Endothelial cell of umbilical vein (primary cell): Measurements from ENCODE around the gene TXNRD2.

ENCODE experiments used
- EZH2 ChIP-seq: IDR thresholded peaks from 2 replicates; pipeline ENCODE4 v1.6.1; 2012; ENCODE audit warnings: borderline replicate concordance, low read depth, mild to moderate bottlenecking, moderate library complexity, low read length, inconsistent platforms; ENCODE audit not compliant: severe bottlenecking
- FOS ChIP-seq: IDR thresholded peaks from 2 replicates; pipeline ENCODE4 v1.6.1; 2011; ENCODE audit warnings: mild to moderate bottlenecking, low read length, moderate library complexity, borderline replicate concordance; ENCODE audit not compliant: insufficient read depth
- GATA2 ChIP-seq: IDR thresholded peaks from 2 replicates; pipeline ENCODE4 v1.7.0; 2011; ENCODE audit warnings: low read depth, mild to moderate bottlenecking, moderate library complexity, mixed read lengths, low read length; ENCODE audit not compliant: insufficient read length, insufficient read depth
- JUN ChIP-seq: IDR thresholded peaks from 2 replicates; pipeline ENCODE4 v1.6.1; 2011; ENCODE audit warnings: borderline replicate concordance, low read depth; ENCODE audit not compliant: insufficient read length, insufficient read depth
- POLR2A ChIP-seq: IDR thresholded peaks from 2 replicates; pipeline ENCODE4 v1.6.1; 2012; ENCODE audit warnings: low read depth, mild to moderate bottlenecking, control low read depth, low read length
- POLR2AphosphoS5 ChIP-seq: IDR thresholded peaks from 2 replicates; pipeline ENCODE4 v1.6.1; 2012; ENCODE audit warnings: low read depth, mild to moderate bottlenecking, control low read depth, low read length, moderate library complexity; ENCODE audit not compliant: insufficient read depth
- TF ChIP-seq, protein P1 (sequence below), 2 donors: IDR thresholded peaks; 1 replicate in 1 of 2; 2 replicates in 1 of 2; pipeline ENCODE4 v1.5.1; 2011; ENCODE audit warnings: low read length in 2 of 2, mild to moderate bottlenecking in 2 of 2, moderate library complexity in 2 of 2, control low read depth in 1 of 2, inconsistent platforms in 1 of 2, low read depth in 1 of 2; ENCODE audit not compliant: insufficient read depth in 1 of 2; ENCODE audit errors: extremely low read depth in 1 of 2

DNA sequence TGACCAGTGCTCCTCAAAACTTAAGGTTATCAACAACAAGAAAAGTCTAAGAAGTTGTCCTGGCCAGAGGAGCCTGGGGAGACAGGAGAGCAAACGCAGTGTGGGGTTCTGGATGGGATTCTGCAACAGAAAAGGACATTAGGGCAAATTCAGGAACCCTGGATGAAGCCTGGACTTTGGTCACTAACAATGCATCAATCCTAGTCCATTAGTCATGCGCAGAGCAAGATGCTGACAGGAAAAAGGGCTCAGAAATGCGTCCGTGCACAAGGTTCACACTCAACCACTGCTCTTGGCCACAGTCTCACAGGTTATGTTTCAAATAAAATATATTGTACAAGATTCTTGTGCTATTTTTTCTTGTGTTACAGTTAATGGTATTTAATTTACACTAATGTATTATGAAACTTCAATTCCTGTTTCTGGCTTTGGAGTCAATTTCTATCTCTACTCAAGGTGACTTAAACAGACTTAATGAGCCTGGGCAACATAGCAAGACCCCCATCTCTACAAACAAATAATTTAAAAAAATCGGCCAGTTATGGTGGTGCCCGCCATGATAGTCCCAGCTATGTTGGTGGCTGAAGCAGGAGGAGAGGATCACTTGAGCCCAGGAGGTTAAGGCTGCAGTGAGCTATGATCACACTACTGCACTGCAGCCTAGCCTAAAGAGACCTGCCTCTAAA is 100.5 kb downstream of the TXNRD2 start:
- TF ChIP-seq POLR2A, result no peak
- TF ChIP-seq, protein P1, sequence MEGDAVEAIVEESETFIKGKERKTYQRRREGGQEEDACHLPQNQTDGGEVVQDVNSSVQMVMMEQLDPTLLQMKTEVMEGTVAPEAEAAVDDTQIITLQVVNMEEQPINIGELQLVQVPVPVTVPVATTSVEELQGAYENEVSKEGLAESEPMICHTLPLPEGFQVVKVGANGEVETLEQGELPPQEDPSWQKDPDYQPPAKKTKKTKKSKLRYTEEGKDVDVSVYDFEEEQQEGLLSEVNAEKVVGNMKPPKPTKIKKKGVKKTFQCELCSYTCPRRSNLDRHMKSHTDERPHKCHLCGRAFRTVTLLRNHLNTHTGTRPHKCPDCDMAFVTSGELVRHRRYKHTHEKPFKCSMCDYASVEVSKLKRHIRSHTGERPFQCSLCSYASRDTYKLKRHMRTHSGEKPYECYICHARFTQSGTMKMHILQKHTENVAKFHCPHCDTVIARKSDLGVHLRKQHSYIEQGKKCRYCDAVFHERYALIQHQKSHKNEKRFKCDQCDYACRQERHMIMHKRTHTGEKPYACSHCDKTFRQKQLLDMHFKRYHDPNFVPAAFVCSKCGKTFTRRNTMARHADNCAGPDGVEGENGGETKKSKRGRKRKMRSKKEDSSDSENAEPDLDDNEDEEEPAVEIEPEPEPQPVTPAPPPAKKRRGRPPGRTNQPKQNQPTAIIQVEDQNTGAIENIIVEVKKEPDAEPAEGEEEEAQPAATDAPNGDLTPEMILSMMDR (IDR thresholded peaks at IDR 0.05; ENCODE audit: extremely low read depth in 1 of 2, insufficient read depth in 1 of 2, low read depth in 1 of 2, low read length in 2 of 2), result no peak
- no peak for TF ChIP-seq POLR2AphosphoS5
- no peak for TF ChIP-seq EZH2
- no peak for TF ChIP-seq FOS
- no peak for TF ChIP-seq GATA2
- no peak for TF ChIP-seq JUN
